ENCODE data around the gene GPR158.

The GPR158 gene

GRCh38 chr10:25493122-25493893 is 318.5 kb downstream of the GPR158 start:
- no peaks in the 10 kb centered on the region for H3K36me3 ChIP-seq (ENCODE audit: control insufficient read depth in 4 of 4, insufficient read depth in 4 of 4, low read length in 3 of 4)
- CTCF ChIA-PET, result no interaction called here
- no peak overlapping the region for H3K4me3 ChIP-seq (ENCODE audit: control insufficient read depth in 1 of 7, extremely low read depth in 1 of 7, insufficient read depth in 4 of 7, low read depth in 2 of 7, low read length in 6 of 7)
- H3K4me1 ChIP-seq (ENCODE audit: control extremely low read depth in 1 of 4, control insufficient read depth in 4 of 4, insufficient read depth in 4 of 4, low read length in 3 of 4), result no peaks in the 10 kb centered on the region
- DNase-seq, result no peak
- H3K27ac ChIP-seq (ENCODE audit: insufficient read depth in 1 of 2, low read depth in 1 of 2, low read length in 2 of 2, poor library complexity in 1 of 2, severe bottlenecking in 2 of 2), result no peak overlapping the region
- 60% methylated on average over 1 of the region's 4 CpGs for WGBS (ENCODE audit: insufficient coverage)
- H3K9me3 ChIP-seq (ENCODE audit: control extremely low read depth in 1 of 5, control insufficient read depth in 4 of 5, insufficient read depth in 2 of 5, low read depth in 1 of 5, low read length in 4 of 5), result no peaks in the 10 kb centered on the region
- no peaks in the 10 kb centered on the region for H3K27me3 ChIP-seq (replicated peaks in 2 of 5; ENCODE audit: control insufficient read depth in 4 of 5, insufficient read depth in 5 of 5, low read length in 4 of 5)
- POLR2A ChIA-PET, result no interaction called here

- H3K4me1 ChIP-seq (ENCODE audit: control extremely low read depth in 1 of 4, control insufficient read depth in 4 of 4, insufficient read depth in 4 of 4, low read length in 3 of 4), result no peaks in the 10 kb centered on the region
- CTCF ChIA-PET, result no interaction called here
- no peaks in the 10 kb centered on the region for H3K36me3 ChIP-seq (ENCODE audit: control insufficient read depth in 4 of 4, insufficient read depth in 4 of 4, low read length in 3 of 4)
- no peak overlapping the region for H3K4me3 ChIP-seq (ENCODE audit: control insufficient read depth in 1 of 7, extremely low read depth in 1 of 7, insufficient read depth in 4 of 7, low read depth in 2 of 7, low read length in 6 of 7)
- no peaks in the 10 kb centered on the region for H3K27me3 ChIP-seq (replicated peaks in 2 of 5; ENCODE audit: control insufficient read depth in 4 of 5, insufficient read depth in 5 of 5, low read length in 4 of 5)
- H3K9me3 ChIP-seq (ENCODE audit: control extremely low read depth in 1 of 5, control insufficient read depth in 4 of 5, insufficient read depth in 2 of 5, low read depth in 1 of 5, low read length in 4 of 5), result no peaks in the 10 kb centered on the region
- no peak for DNase-seq
- H3K27ac ChIP-seq (ENCODE audit: insufficient read depth in 1 of 2, low read depth in 1 of 2, low read length in 2 of 2, poor library complexity in 1 of 2, severe bottlenecking in 2 of 2), result no peak overlapping the region
- WGBS (ENCODE audit: insufficient coverage), result 88% methylated on average over 1 of the region's 3 CpGs
- POLR2A ChIA-PET, result interaction anchor here (0.7 kb wide), 1 partner anchor 398 kb away, joined by 3 read pairs; no protein-coding TSS in a partner anchor
Measured at GRCh38 chr10:25497246-25497645, 322.4 kb downstream of the GPR158 start.

- DNase-seq, result no peak
- ChIA-PET CTCF (no interaction called here), POLR2A (no interaction called here)
- H3K27me3 ChIP-seq (replicated peaks in 2 of 5; ENCODE audit: control insufficient read depth in 4 of 5, insufficient read depth in 5 of 5, low read length in 4 of 5), result no peaks in the 10 kb centered on the region
- no peak overlapping the region for H3K4me3 ChIP-seq (ENCODE audit: control insufficient read depth in 1 of 7, extremely low read depth in 1 of 7, insufficient read depth in 4 of 7, low read depth in 2 of 7, low read length in 6 of 7)
- no peak overlapping the region for H3K27ac ChIP-seq (ENCODE audit: insufficient read depth in 1 of 2, low read depth in 1 of 2, low read length in 2 of 2, poor library complexity in 1 of 2, severe bottlenecking in 2 of 2)
- WGBS (ENCODE audit: insufficient coverage), result 100% methylated on average over 2 of the region's 5 CpGs
- no peaks in the 10 kb centered on the region for H3K4me1 ChIP-seq (ENCODE audit: control extremely low read depth in 1 of 4, control insufficient read depth in 4 of 4, insufficient read depth in 4 of 4, low read length in 3 of 4)
- no peaks in the 10 kb centered on the region for H3K36me3 ChIP-seq (ENCODE audit: control insufficient read depth in 4 of 4, insufficient read depth in 4 of 4, low read length in 3 of 4)
- H3K9me3 ChIP-seq (ENCODE audit: control extremely low read depth in 1 of 5, control insufficient read depth in 4 of 5, insufficient read depth in 2 of 5, low read depth in 1 of 5, low read length in 4 of 5), result no peaks in the 10 kb centered on the region
Measured at GRCh38 chr10:25498645-25499044, 323.8 kb downstream of the GPR158 start.

GRCh38 chr10:25501912-25502311 is 327.1 kb downstream of the GPR158 start:
- no peak overlapping the region for H3K27ac ChIP-seq (ENCODE audit: insufficient read depth in 1 of 2, low read depth in 1 of 2, low read length in 2 of 2, poor library complexity in 1 of 2, severe bottlenecking in 2 of 2)
- H3K27me3 ChIP-seq (replicated peaks in 2 of 5; ENCODE audit: control insufficient read depth in 4 of 5, insufficient read depth in 5 of 5, low read length in 4 of 5), result no peaks in the 10 kb centered on the region
- no peaks in the 10 kb centered on the region for H3K36me3 ChIP-seq (ENCODE audit: control insufficient read depth in 4 of 4, insufficient read depth in 4 of 4, low read length in 3 of 4)
- no peaks in the 10 kb centered on the region for H3K9me3 ChIP-seq (ENCODE audit: control extremely low read depth in 1 of 5, control insufficient read depth in 4 of 5, insufficient read depth in 2 of 5, low read depth in 1 of 5, low read length in 4 of 5)
- ChIA-PET CTCF (no interaction called here), POLR2A (no interaction called here)
- no peak for DNase-seq
- H3K4me1 ChIP-seq (ENCODE audit: control extremely low read depth in 1 of 4, control insufficient read depth in 4 of 4, insufficient read depth in 4 of 4, low read length in 3 of 4), result no peaks in the 10 kb centered on the region
- no peak overlapping the region for H3K4me3 ChIP-seq (ENCODE audit: control insufficient read depth in 1 of 7, extremely low read depth in 1 of 7, insufficient read depth in 4 of 7, low read depth in 2 of 7, low read length in 6 of 7)
- 83% methylated on average over 4 of the region's 4 CpGs for WGBS (ENCODE audit: insufficient coverage)

- POLR2A ChIA-PET, result no interaction called here
- Histone ChIP-seq H3K27ac (ENCODE audit: insufficient read depth in 1 of 2, low read depth in 1 of 2, low read length in 2 of 2, poor library complexity in 1 of 2, severe bottlenecking in 2 of 2) (no peak overlapping the region), H3K27me3 (replicated peaks in 2 of 5; ENCODE audit: control insufficient read depth in 4 of 5, insufficient read depth in 5 of 5, low read length in 4 of 5) (no peaks in the 10 kb centered on the region), H3K36me3 (ENCODE audit: control insufficient read depth in 4 of 4, insufficient read depth in 4 of 4, low read length in 3 of 4) (no peaks in the 10 kb centered on the region), H3K9me3 (ENCODE audit: control extremely low read depth in 1 of 5, control insufficient read depth in 4 of 5, insufficient read depth in 2 of 5, low read depth in 1 of 5, low read length in 4 of 5) (no peaks in the 10 kb centered on the region), H3K4me3 (ENCODE audit: control insufficient read depth in 1 of 7, extremely low read depth in 1 of 7, insufficient read depth in 4 of 7, low read depth in 2 of 7, low read length in 6 of 7) (no peak overlapping the region), H3K4me1 (ENCODE audit: control extremely low read depth in 1 of 4, control insufficient read depth in 4 of 4, insufficient read depth in 4 of 4, low read length in 3 of 4) (no peaks in the 10 kb centered on the region)
- WGBS (ENCODE audit: insufficient coverage), result 60% methylated on average over 1 of the region's 1 CpG
- no peak for DNase-seq
- CTCF ChIA-PET, result no interaction called here
Measured at GRCh38 chr10:25502453-25502852, 327.7 kb downstream of the GPR158 start.

GRCh38 chr10:25504306-25504705 is 329.5 kb downstream of the GPR158 start:
- H3K27ac ChIP-seq (ENCODE audit: insufficient read depth in 1 of 2, low read depth in 1 of 2, low read length in 2 of 2, poor library complexity in 1 of 2, severe bottlenecking in 2 of 2), result no peak overlapping the region
- WGBS (ENCODE audit: insufficient coverage), result 93% methylated on average over 3 of the region's 3 CpGs
- POLR2A ChIA-PET, result no interaction called here
- no peaks in the 10 kb centered on the region for H3K27me3 ChIP-seq (replicated peaks in 2 of 5; ENCODE audit: control insufficient read depth in 4 of 5, insufficient read depth in 5 of 5, low read length in 4 of 5)
- H3K4me1 ChIP-seq (ENCODE audit: control extremely low read depth in 1 of 4, control insufficient read depth in 4 of 4, insufficient read depth in 4 of 4, low read length in 3 of 4), result no peaks in the 10 kb centered on the region
- H3K4me3 ChIP-seq (ENCODE audit: control insufficient read depth in 1 of 7, extremely low read depth in 1 of 7, insufficient read depth in 4 of 7, low read depth in 2 of 7, low read length in 6 of 7), result no peak overlapping the region
- CTCF ChIA-PET, result no interaction called here
- no peak for DNase-seq
- H3K9me3 ChIP-seq (ENCODE audit: control extremely low read depth in 1 of 5, control insufficient read depth in 4 of 5, insufficient read depth in 2 of 5, low read depth in 1 of 5, low read length in 4 of 5), result no peaks in the 10 kb centered on the region
- no peaks in the 10 kb centered on the region for H3K36me3 ChIP-seq (ENCODE audit: control insufficient read depth in 4 of 4, insufficient read depth in 4 of 4, low read length in 3 of 4)

- no peak for DNase-seq
- Histone ChIP-seq H3K27ac (ENCODE audit: insufficient read depth in 1 of 2, low read depth in 1 of 2, low read length in 2 of 2, poor library complexity in 1 of 2, severe bottlenecking in 2 of 2) (no peak overlapping the region), H3K4me1 (ENCODE audit: control extremely low read depth in 1 of 4, control insufficient read depth in 4 of 4, insufficient read depth in 4 of 4, low read length in 3 of 4) (no peaks in the 10 kb centered on the region), H3K27me3 (replicated peaks in 2 of 5; ENCODE audit: control insufficient read depth in 4 of 5, insufficient read depth in 5 of 5, low read length in 4 of 5) (no peaks in the 10 kb centered on the region), H3K36me3 (ENCODE audit: control insufficient read depth in 4 of 4, insufficient read depth in 4 of 4, low read length in 3 of 4) (no peaks in the 10 kb centered on the region), H3K9me3 (ENCODE audit: control extremely low read depth in 1 of 5, control insufficient read depth in 4 of 5, insufficient read depth in 2 of 5, low read depth in 1 of 5, low read length in 4 of 5) (no peaks in the 10 kb centered on the region), H3K4me3 (ENCODE audit: control insufficient read depth in 1 of 7, extremely low read depth in 1 of 7, insufficient read depth in 4 of 7, low read depth in 2 of 7, low read length in 6 of 7) (no peak overlapping the region)
- CTCF ChIA-PET, result no interaction called here
- 100% methylated on average over 1 of the region's 3 CpGs for WGBS (ENCODE audit: insufficient coverage)
- POLR2A ChIA-PET, result no interaction called here
Measured at GRCh38 chr10:25504838-25505237, 330.0 kb downstream of the GPR158 start.

Data from common myeloid progenitor, CD34-positive (primary cell).